NCI-H1417 treated with DMSO at 0.1 percent for 48 hours (cell line): Measurements from ENCODE around the gene FSTL1.
"Not testable (repeated sequence)": the region's sequence is repeated elsewhere in the genome, so short reads cannot be mapped to it uniquely, and the experiment has no call there.

Experiments
- DNase-seq: peaks from one replicate; lab custom pipeline; 2025; lab: John Stamatoyannopoulos, UW

The FSTL1 gene

GRCh38 chr3:120417272-120417911 lies 33.4 kb downstream of the FSTL1 start:
- DNase-seq: peak; percentile 96

GRCh38 chr3:120416868-120417267 lies 33.9 kb downstream of the FSTL1 start:
- no peak for DNase-seq

GRCh38 chr3:120415756-120416155 lies 35.0 kb downstream of the FSTL1 start:
- no peak for DNase-seq

GRCh38 chr3:120410541-120410940 lies 40.3 kb downstream of the FSTL1 start:
- no peak for DNase-seq

GRCh38 chr3:120410116-120410515 lies 40.7 kb downstream of the FSTL1 start:
- DNase-seq: no peak

GRCh38 chr3:120407508-120408287 lies 43.1 kb downstream of the FSTL1 start:
- DNase-seq: no peak

- DNase-seq: no peak
These were observed 45.9 kb downstream of the FSTL1 start for GRCh38 chr3:120404876-120405275.

- DNase-seq: no peak
These were observed 48.5 kb downstream of the FSTL1 start for GRCh38 chr3:120402257-120402656.

- DNase-seq: no peak
These were observed 51.4 kb downstream of the FSTL1 start for GRCh38 chr3:120399372-120399771.

GRCh38 chr3:120396469-120396868 lies 54.3 kb downstream of the FSTL1 start:
- DNase-seq: no peak

- DNase-seq: no peak
These were observed 56.4 kb downstream of the FSTL1 start for GRCh38 chr3:120394347-120394746.

- DNase-seq: no peak
These were observed 57.0 kb downstream of the FSTL1 start for GRCh38 chr3:120393761-120394160.

GRCh38 chr3:120393243-120393642 lies 57.5 kb downstream of the FSTL1 start:
- DNase-seq: no peak

GRCh38 chr3:120382941-120383447 lies 67.8 kb downstream of the FSTL1 start:
- DNase-seq: no peak

GRCh38 chr3:120381503-120381902 lies 69.3 kb downstream of the FSTL1 start:
- no peak for DNase-seq

- not testable (repeated sequence) for DNase-seq
These were observed 72.8 kb downstream of the FSTL1 start for GRCh38 chr3:120377948-120378347.

- no peak for DNase-seq
These were observed 80.3 kb downstream of the FSTL1 start for GRCh38 chr3:120370463-120370862.

GRCh38 chr3:120369037-120369467 lies 81.7 kb downstream of the FSTL1 start:
- no peak for DNase-seq

GRCh38 chr3:120368172-120368571 lies 82.6 kb downstream of the FSTL1 start:
- DNase-seq: no peak

GRCh38 chr3:120364821-120365220 lies 86.0 kb downstream of the FSTL1 start:
- no peak for DNase-seq

GRCh38 chr3:120364101-120364500 lies 86.7 kb downstream of the FSTL1 start:
- DNase-seq: no peak

- no peak for DNase-seq
These were observed 93.0 kb downstream of the FSTL1 start for GRCh38 chr3:120357807-120358206.

- DNase-seq: no peak
These were observed 95.3 kb downstream of the FSTL1 start for GRCh38 chr3:120355486-120355885.
